GM12874 (cell line): ENCODE results near the gene PRSS38.

Source experiments
- CTCF ChIP-seq: IDR thresholded peaks from 2 replicates; pipeline ENCODE4 v1.5.1; 2011; ENCODE audit warnings: low read depth, mild to moderate bottlenecking, control low read depth, low read length, moderate library complexity; ENCODE audit not compliant: insufficient read depth

The PRSS38 gene

GRCh38 chr1:227779685-227780084 is 35.8 kb upstream of the PRSS38 start:
- no peak for TF ChIP-seq CTCF

- TF ChIP-seq CTCF: no peak
Measured at GRCh38 chr1:227780101-227781044, 35.1 kb upstream of the PRSS38 start.

GRCh38 chr1:227781314-227781930 is 34.1 kb upstream of the PRSS38 start:
- TF ChIP-seq CTCF: no peak

- TF ChIP-seq CTCF: no peak
Measured at GRCh38 chr1:227782226-227782625, 33.2 kb upstream of the PRSS38 start.

- TF ChIP-seq CTCF: no peak
Measured at GRCh38 chr1:227785094-227785804, 30.2 kb upstream of the PRSS38 start.

GRCh38 chr1:227785805-227786671 is 29.4 kb upstream of the PRSS38 start:
- TF ChIP-seq CTCF: no peak
